HepG2 (cell line): ENCODE measurements around the gene COX6B1. TPM values are rescaled to one million over a fixed set of nuclear protein-coding genes. Genes with fewer than 3 reads are reported as not detected.
A peak's percentile ranks its signal among the peaks of the same experiment; 100 is the strongest.

Experiments used
- FOSL1 ChIP-seq: sonication (generic); formaldehyde crosslinking; IDR thresholded peaks from 2 replicates; pipeline ENCODE4 v1.9.0; 2021; ENCODE audit warnings: missing genetic modification reagents, borderline replicate concordance
- MZF1 ChIP-seq: sonication (generic); formaldehyde crosslinking; IDR thresholded peaks from 2 replicates; pipeline ENCODE4 v1.8.1; 2023; ENCODE audit warnings: mild to moderate bottlenecking, missing genetic modification reagents, borderline replicate concordance
- ZFP90 ChIP-seq: sonication (generic); formaldehyde crosslinking; IDR thresholded peaks from 2 replicates; pipeline ENCODE4 v1.8.0; 2022; ENCODE audit warnings: missing genetic modification reagents, mild to moderate bottlenecking, inconsistent platforms, borderline replicate concordance
- ZMYM2 ChIP-seq: sonication (generic); formaldehyde crosslinking; IDR thresholded peaks from 2 replicates; pipeline ENCODE4 v1.8.0; 2022; ENCODE audit warnings: mild to moderate bottlenecking, missing genetic modification reagents
- ZNF17 ChIP-seq: sonication (generic); formaldehyde crosslinking; IDR thresholded peaks from 2 replicates; pipeline ENCODE4 v1.5.0; 2020; ENCODE audit warnings: mild to moderate bottlenecking, missing genetic modification reagents
- ZNF354B ChIP-seq: sonication (generic); formaldehyde crosslinking; IDR thresholded peaks from 2 replicates; pipeline ENCODE4 v1.8.0; 2022; ENCODE audit warnings: mild to moderate bottlenecking, missing genetic modification reagents
- ZNF382 ChIP-seq: sonication (generic); formaldehyde crosslinking; IDR thresholded peaks from 2 replicates; pipeline ENCODE4 v1.5.0; 2020; ENCODE audit warnings: missing genetic modification reagents, mild to moderate bottlenecking, borderline replicate concordance
- ZNF530 ChIP-seq: sonication (generic); formaldehyde crosslinking; IDR thresholded peaks from 2 replicates; pipeline ENCODE4 v1.5.0; 2020; ENCODE audit warnings: low read depth, mild to moderate bottlenecking, missing genetic modification reagents
- ZNF652 ChIP-seq: IDR thresholded peaks from 2 replicates; pipeline ENCODE4 v1.6.1; 2016; ENCODE audit warnings: low read depth, borderline replicate concordance
- polyA plus RNA-seq, 8 experiments: library from polyadenylated mRNA; depleted of rRNA in 3 of 8; stranded (reverse) in 7 of 8; unstranded in 1 of 8; fragments of >200 nt; fragmentation: Illumina TruSeq in 4 of 8; extraction: Trizol in 4 of 8; gene quantifications; 2 replicates each; pipeline versions ENCODE4 v1.2.1 to v1.2.3, GENCODE V29; 2011 to 2016; ENCODE audit warnings: low read depth in 4 of 8, missing spikeins in 1 of 8, mixed read lengths in 1 of 8; ENCODE audit not compliant: insufficient read depth in 1 of 8
- total RNA-seq, 5 experiments: library from RNA; depleted of rRNA; stranded (reverse); fragments of >200 nt; fragmentation: Illumina TruSeq; extraction: Trizol; gene quantifications; 2 replicates each; pipeline ENCODE4 v1.2.3, GENCODE V29; 2016; ENCODE audit warnings: low read depth in 1 of 5
- TF ChIP-seq, protein P1 (sequence below): sonication (generic); formaldehyde crosslinking; IDR thresholded peaks from 2 replicates; pipeline ENCODE4 v1.5.0; 2020; ENCODE audit warnings: missing genetic modification reagents
- TF ChIP-seq, protein P2 (sequence below): sonication (generic); formaldehyde crosslinking; IDR thresholded peaks from 2 replicates; pipeline ENCODE4 v1.9.0; 2021; ENCODE audit warnings: mild to moderate bottlenecking, missing genetic modification reagents
- TF ChIP-seq, protein P3 (sequence below): sonication (generic); formaldehyde crosslinking; IDR thresholded peaks from 2 replicates; pipeline ENCODE4 v1.4.0; 2020; ENCODE audit warnings: low read depth, missing genetic modification reagents
- TF ChIP-seq, protein P4 (sequence below): sonication (generic); formaldehyde crosslinking; conservative IDR thresholded peaks from 2 replicates; pipeline ENCODE4 v1.4.0; 2020; ENCODE audit warnings: missing genetic modification reagents
- TF ChIP-seq, protein P5 (sequence below): IDR thresholded peaks from 2 replicates; pipeline ENCODE4 v1.6.1; 2012; ENCODE audit warnings: inconsistent platforms

Gene COX6B1
- total and polyA plus RNA-seq, 2 of the 13 experiments (the other 11 are each of a cell fraction or from before 2014, with no cell fraction given), result 481 to 487 TPM

DNA sequence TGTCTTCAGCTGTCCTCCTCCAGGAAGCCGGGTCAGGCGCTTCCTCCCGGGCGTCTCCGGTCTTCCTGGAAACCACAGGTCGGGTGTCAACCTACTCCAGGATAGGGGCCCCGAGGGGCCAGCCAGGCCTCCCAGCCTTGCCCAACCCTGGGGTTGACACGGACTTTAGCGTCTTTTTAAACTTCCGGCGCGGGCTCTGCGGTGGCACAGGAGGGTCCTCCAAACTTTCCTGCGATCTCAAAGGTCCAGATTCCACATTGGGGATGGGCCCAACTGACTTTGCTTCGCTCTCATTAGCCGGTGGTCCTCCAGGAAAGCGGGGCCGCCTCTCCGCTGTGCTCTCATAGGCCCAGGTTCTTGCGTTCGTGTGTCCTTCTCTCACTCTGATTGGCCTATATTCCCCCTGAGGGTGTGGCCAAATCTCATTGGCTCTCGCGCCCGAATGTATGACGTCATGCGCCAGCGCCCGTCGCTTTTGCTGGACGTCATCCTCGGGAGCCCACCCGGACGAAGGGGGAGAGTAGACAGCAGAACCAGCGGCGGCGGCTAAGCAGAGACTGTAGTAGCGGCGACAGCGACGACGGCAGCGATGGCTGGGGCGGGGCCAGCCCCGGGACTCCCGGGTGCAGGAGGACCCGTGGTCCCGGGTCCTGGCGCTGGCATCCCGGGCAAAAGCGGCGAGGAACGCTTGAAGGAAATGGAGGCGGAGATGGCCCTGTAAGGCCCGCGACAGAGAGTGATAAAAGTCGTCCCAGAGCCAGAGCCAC is 19.4 kb upstream of the COX6B1 start, which contains the start of gene RBM42 (continued):
- TF ChIP-seq ZNF652 (CRISPR knock-in tag) (no peak; the same call in 1 of the 2 replicates), ZNF17 (no peak), ZNF354B (CRISPR knock-in tag) (no peak), FOSL1 (CRISPR knock-in tag) (no peak), ZFP90 (CRISPR knock-in tag) (peak; percentile 75), ZNF530 (CRISPR knock-in tag) (no peak), MZF1 (no peak), ZNF382 (CRISPR knock-in tag) (no peak), ZMYM2 (CRISPR knock-in tag) (no peak)
- TF ChIP-seq, protein P1, sequence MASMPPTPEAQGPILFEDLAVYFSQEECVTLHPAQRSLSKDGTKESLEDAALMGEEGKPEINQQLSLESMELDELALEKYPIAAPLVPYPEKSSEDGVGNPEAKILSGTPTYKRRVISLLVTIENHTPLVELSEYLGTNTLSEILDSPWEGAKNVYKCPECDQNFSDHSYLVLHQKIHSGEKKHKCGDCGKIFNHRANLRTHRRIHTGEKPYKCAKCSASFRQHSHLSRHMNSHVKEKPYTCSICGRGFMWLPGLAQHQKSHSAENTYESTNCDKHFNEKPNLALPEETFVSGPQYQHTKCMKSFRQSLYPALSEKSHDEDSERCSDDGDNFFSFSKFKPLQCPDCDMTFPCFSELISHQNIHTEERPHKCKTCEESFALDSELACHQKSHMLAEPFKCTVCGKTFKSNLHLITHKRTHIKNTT, result no peak
- TF ChIP-seq, protein P2, sequence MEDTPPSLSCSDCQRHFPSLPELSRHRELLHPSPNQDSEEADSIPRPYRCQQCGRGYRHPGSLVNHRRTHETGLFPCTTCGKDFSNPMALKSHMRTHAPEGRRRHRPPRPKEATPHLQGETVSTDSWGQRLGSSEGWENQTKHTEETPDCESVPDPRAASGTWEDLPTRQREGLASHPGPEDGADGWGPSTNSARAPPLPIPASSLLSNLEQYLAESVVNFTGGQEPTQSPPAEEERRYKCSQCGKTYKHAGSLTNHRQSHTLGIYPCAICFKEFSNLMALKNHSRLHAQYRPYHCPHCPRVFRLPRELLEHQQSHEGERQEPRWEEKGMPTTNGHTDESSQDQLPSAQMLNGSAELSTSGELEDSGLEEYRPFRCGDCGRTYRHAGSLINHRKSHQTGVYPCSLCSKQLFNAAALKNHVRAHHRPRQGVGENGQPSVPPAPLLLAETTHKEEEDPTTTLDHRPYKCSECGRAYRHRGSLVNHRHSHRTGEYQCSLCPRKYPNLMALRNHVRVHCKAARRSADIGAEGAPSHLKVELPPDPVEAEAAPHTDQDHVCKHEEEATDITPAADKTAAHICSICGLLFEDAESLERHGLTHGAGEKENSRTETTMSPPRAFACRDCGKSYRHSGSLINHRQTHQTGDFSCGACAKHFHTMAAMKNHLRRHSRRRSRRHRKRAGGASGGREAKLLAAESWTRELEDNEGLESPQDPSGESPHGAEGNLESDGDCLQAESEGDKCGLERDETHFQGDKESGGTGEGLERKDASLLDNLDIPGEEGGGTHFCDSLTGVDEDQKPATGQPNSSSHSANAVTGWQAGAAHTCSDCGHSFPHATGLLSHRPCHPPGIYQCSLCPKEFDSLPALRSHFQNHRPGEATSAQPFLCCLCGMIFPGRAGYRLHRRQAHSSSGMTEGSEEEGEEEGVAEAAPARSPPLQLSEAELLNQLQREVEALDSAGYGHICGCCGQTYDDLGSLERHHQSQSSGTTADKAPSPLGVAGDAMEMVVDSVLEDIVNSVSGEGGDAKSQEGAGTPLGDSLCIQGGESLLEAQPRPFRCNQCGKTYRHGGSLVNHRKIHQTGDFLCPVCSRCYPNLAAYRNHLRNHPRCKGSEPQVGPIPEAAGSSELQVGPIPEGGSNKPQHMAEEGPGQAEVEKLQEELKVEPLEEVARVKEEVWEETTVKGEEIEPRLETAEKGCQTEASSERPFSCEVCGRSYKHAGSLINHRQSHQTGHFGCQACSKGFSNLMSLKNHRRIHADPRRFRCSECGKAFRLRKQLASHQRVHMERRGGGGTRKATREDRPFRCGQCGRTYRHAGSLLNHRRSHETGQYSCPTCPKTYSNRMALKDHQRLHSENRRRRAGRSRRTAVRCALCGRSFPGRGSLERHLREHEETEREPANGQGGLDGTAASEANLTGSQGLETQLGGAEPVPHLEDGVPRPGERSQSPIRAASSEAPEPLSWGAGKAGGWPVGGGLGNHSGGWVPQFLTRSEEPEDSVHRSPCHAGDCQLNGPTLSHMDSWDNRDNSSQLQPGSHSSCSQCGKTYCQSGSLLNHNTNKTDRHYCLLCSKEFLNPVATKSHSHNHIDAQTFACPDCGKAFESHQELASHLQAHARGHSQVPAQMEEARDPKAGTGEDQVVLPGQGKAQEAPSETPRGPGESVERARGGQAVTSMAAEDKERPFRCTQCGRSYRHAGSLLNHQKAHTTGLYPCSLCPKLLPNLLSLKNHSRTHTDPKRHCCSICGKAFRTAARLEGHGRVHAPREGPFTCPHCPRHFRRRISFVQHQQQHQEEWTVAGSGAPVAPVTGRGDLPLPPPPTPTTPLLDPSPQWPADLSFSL (CRISPR knock-in tag), result no peak
- TF ChIP-seq, protein P3, sequence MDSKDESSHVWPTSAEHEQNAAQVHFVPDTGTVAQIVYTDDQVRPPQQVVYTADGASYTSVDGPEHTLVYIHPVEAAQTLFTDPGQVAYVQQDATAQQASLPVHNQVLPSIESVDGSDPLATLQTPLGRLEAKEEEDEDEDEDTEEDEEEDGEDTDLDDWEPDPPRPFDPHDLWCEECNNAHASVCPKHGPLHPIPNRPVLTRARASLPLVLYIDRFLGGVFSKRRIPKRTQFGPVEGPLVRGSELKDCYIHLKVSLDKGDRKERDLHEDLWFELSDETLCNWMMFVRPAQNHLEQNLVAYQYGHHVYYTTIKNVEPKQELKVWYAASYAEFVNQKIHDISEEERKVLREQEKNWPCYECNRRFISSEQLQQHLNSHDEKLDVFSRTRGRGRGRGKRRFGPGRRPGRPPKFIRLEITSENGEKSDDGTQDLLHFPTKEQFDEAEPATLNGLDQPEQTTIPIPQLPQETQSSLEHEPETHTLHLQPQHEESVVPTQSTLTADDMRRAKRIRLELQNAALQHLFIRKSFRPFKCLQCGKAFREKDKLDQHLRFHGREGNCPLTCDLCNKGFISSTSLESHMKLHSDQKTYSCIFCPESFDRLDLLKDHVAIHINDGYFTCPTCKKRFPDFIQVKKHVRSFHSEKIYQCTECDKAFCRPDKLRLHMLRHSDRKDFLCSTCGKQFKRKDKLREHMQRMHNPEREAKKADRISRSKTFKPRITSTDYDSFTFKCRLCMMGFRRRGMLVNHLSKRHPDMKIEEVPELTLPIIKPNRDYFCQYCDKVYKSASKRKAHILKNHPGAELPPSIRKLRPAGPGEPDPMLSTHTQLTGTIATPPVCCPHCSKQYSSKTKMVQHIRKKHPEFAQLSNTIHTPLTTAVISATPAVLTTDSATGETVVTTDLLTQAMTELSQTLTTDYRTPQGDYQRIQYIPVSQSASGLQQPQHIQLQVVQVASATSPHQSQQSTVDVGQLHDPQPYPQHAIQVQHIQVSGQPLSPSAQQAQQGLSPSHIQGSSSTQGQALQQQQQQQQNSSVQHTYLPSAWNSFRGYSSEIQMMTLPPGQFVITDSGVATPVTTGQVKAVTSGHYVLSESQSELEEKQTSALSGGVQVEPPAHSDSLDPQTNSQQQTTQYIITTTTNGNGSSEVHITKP (CRISPR knock-in tag), result peak; percentile 81
- TF ChIP-seq, protein P4, sequence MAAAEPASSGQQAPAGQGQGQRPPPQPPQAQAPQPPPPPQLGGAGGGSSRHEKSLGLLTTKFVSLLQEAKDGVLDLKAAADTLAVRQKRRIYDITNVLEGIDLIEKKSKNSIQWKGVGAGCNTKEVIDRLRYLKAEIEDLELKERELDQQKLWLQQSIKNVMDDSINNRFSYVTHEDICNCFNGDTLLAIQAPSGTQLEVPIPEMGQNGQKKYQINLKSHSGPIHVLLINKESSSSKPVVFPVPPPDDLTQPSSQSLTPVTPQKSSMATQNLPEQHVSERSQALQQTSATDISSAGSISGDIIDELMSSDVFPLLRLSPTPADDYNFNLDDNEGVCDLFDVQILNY, result peak; percentile 43; the same call in 1 of the 2 replicates
- TF ChIP-seq, protein P5, sequence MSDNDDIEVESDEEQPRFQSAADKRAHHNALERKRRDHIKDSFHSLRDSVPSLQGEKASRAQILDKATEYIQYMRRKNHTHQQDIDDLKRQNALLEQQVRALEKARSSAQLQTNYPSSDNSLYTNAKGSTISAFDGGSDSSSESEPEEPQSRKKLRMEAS, result peak; percentile 69
